ENCODE results near the gene PTGFR. TPM values are rescaled to one million over a fixed set of nuclear protein-coding genes. Genes with fewer than 3 reads are reported as not detected.

PTGFR gene
- total and polyA plus RNA-seq, 10 of the 15 experiments (the other 5 are each of a cell fraction or from before 2014, with no cell fraction given) = not detected

- Histone ChIP-seq H3K4me3 (no peak overlapping the region), H3K4me1 (ENCODE audit: control insufficient read depth, insufficient read depth, low read length) (no peaks in the 10 kb centered on the region), H3K9me3 (replicated peaks; ENCODE audit: control insufficient read depth, insufficient read depth, low read length) (no peaks in the 10 kb centered on the region), H3K27me3 (replicated peaks in 1 of 2; ENCODE audit: control insufficient read depth in 2 of 2, insufficient read depth in 2 of 2, low read length in 1 of 2) (no peaks in the 10 kb centered on the region), H3K27ac (ENCODE audit: control insufficient read depth, insufficient read depth) (no peak overlapping the region), H3K4me2 (ENCODE audit: control insufficient read depth, insufficient read depth) (no peak overlapping the region), H3K36me3 (ENCODE audit: control insufficient read depth in 2 of 2, insufficient read depth in 2 of 2, low read length in 1 of 2) (no peaks in the 10 kb centered on the region), H3K9ac (ENCODE audit: control insufficient read depth, insufficient read depth, low read length) (no peak overlapping the region), H3K79me2 (ENCODE audit: control insufficient read depth, insufficient read depth, low read length) (no peaks in the 10 kb centered on the region), H4K20me1 (ENCODE audit: control insufficient read depth, insufficient read depth) (no peaks in the 10 kb centered on the region), H2AFZ (ENCODE audit: control insufficient read depth, low read depth, low read length) (no peak overlapping the region)
- RAD21 ChIA-PET (ENCODE audit: unreplicated experiment) = no interaction called here
- intact Hi-C loops (cut with micrococcal nuclease; ENCODE audit: unreplicated experiment) (no loop called here), in situ Hi-C loops (cut with MboI) (no loop called here)
- TF ChIP-seq EZH2 (IDR thresholded peaks at IDR 0.05; ENCODE audit: borderline replicate concordance, control insufficient read depth, low read depth, low read length) = no peak
- no peak for TF ChIP-seq CEBPZ (IDR thresholded peaks at IDR 0.05; ENCODE audit: low read depth, low read length)
- no peak for TF ChIP-seq BMI1 (IDR thresholded peaks at IDR 0.05; ENCODE audit: borderline replicate concordance)
- no peak for TF ChIP-seq NRF1 (conservative IDR thresholded peaks at IDR 0.05; ENCODE audit: low read depth, low read length)
- TF ChIP-seq PAX5 (IDR thresholded peaks at IDR 0.05; ENCODE audit: borderline replicate concordance, low read depth, low read length) = no peak
- no peak for TF ChIP-seq SKIL (IDR thresholded peaks at IDR 0.05; ENCODE audit: low read depth, poor library complexity, severe bottlenecking)
- TF ChIP-seq PAX8 (IDR thresholded peaks at IDR 0.05) = no peak
- TF ChIP-seq IRF4 (IDR thresholded peaks at IDR 0.05; ENCODE audit: low read depth, low read length) = no peak
- TF ChIP-seq STAT1 (conservative IDR thresholded peaks at IDR 0.05) = no peak
- TF ChIP-seq PML (IDR thresholded peaks at IDR 0.05; ENCODE audit: low read length) = no peak
- TF ChIP-seq ZNF207 (IDR thresholded peaks at IDR 0.05; ENCODE audit: borderline replicate concordance) = no peak
- no peak for ATAC-seq
- 3% methylated on average over 3 of the region's 3 CpGs for WGBS (ENCODE audit: insufficient coverage, insufficient replicate concordance, low lambda C conversion rate, missing lambda C conversion rate)
- no peak for FAIRE-seq
- CTCF ChIA-PET = no interaction called here
- BruUV-seq (replicated peaks) = no TSS peak
- POLR2A ChIA-PET = no interaction called here
- SMC1A ChIA-PET (ENCODE audit: uncharacterized antibody, unreplicated experiment) = no interaction called here
- no peak for DNase-seq (ENCODE audit: low read depth, low spot score)
Measured at GRCh38 chr1:78543941-78544643, 53.3 kb downstream of the PTGFR start.
